ENCODE measurements around the gene HSD3B7.
"Not testable (repeated sequence)": the region's sequence is repeated elsewhere in the genome, so short reads cannot be mapped to it uniquely, and the experiment has no call there.

The HSD3B7 gene

DNA sequence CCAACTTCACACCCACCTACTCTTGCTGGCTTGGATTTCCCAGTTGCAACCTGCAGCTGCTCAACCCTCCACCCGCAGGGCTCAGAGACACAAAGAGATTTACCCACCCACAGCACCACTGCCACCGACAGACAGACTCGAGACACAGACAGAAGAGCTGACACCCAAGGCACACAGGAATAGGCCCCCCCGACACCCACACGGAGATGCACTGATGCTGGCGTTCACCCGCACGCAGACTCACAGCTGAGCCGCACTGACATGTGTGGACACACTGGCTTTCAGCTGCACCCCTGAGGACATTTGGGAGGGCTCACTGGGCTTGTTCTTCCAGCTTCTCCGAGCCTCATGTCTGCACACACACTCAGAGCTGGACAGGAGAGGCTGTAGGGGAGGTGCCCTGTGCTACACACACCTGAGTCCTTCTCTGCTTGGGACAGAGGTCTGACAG, 17.3 kb downstream of the HSD3B7 start:
- no peak for FAIRE-seq

DNA sequence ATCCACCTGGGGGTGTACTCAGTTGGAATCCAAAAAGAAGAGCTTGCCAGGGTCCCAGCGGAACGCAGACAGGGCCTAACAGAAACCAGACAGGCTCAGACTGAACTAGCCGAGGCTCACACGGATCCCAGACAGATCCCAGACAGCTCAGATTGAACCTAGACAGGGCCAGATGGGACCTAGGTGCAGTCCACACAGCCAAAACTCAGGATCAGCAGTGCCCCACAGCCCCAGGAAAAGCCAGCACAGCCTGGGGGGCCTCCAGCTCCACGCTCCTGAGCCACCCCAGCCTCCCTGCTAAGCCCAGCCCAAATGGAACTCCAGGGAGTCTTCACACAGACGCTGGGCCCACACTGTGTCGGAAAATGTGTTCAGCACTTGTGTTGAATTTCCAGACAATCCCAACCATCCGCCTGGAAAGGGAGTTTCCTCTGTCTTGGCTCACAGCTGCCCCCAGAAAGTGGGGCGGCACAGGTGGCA, 17.9 kb downstream of the HSD3B7 start:
- no peak for FAIRE-seq

DNA sequence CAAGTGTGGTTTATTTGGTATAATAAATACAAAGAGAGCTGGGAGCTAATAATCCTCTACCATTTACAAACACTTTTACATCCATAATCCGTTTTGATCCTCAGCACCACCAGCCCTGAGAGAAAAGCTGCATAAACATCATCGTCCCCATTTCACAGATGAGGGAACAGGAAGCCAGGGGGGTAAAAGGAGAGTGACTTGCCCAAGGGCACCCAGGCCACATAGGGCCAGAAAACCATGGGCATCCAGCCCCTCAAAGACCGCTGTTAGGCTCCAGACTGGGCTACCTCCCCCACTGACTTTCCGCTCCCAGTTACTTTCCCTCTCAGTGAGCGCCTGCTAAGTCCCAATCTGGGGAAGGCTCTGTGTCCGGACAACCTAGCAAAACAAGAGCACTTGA, 18.7 kb downstream of the HSD3B7 start:
- FAIRE-seq: no peak

DNA sequence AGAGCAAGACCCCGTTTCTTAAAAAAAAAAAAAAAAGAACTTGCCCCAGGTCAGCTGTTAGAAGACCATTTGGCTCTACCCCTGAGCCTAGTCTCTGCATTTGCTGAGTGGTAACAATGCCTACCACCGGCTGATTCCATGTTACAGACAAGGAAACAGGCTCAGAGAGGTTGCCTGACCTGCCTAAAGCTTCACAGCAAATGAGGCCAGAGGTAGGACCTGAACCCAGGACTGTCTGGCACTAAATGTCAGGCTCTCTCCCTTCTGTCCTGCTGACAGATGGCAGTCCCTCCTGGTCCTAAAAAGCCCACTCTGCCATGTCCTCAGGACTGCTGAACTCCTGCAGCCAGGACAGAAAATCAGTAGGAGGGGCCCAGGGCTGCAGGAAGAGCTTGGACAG, 19.7 kb downstream of the HSD3B7 start:
- FAIRE-seq: no peak

DNA sequence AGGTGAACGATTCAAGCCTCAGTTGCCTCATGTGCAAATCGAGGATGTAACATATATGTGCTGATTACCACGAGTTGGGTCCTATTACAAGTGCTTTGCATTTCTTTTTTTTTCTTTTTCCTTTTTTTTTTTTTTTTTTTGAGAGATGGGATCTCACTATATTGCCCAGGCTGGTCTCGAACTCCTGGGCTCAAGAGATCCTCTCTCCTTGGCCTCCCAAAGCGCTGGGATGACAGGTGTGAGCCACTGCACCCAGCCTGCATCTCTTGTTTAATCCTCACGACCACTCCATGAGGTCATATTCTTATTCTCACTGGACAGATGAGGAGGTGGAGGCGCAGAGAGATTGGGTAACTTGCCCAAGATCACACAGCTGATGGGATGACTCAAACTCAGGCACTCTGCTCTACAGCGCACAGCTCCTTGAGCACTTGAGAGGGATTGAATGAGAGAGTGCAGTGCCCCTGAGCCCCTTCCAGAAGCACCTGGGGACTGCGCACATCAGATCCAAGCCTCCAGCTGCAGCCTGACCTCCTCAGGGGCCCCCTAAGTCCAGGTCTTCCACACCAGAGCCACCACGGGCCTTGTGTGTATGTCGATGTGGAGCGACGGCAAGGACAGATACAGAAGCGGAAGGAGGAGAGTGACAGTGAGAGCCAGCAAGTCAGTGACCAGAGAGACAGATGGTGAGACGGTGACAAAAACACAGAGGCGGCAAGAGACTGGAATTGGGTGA, 20.5 kb downstream of the HSD3B7 start:
- FAIRE-seq: no peak

DNA sequence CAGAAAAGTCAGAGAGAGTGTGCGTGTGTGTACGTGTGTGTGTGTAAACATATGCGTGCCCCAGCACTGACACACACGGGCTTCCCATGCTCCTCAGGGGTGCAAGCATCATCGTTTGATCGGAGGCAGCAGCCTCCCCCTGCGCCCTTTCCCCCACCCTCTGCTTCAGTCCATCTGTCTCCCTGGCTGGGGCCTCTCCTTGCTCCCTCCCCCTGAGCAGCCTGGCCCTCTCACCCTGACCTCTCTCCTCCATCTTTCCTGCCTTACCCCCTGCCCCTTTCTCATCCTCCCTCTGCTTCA, 21.0 kb downstream of the HSD3B7 start:
- no peak for FAIRE-seq

DNA sequence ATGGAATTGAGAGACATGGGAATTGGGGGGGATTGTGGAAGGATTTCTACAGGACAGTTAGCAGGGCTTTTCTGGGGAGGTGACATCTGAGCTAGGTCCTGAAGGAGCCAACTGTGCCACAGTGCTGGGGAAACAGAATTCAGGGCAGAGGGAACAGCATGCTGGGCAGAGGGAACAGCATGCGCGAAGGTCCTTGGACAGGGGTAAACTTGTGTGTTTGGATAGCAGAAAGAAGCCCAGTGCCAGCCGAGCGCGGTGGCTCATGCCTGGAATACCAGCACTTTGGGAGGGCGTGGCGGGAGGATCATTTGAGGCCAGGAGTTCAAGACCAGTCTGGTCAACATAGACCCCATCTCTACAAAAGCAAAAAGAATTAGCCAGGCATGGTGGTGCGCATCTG, 21.6 kb downstream of the HSD3B7 start:
- no peak for FAIRE-seq

DNA sequence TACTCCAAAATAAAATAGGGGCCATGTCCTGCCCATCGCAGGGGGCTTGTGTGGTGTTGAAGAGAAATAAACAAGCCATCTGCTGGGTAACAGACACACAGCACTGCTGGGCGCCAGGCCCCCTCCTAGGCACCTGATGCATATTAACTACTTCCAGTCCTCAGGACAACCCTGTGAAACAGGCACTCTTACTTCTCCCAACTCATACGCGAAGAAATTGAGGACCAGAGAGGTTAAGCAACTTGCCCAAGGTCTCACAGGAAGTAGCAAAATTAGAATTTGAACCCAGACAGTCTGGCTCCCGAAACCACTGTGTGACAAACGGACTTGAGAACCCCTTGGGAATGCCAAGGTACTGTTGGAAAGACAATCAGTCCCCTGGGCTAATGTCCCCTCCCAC, 22.7 kb downstream of the HSD3B7 start:
- no peak for FAIRE-seq

DNA sequence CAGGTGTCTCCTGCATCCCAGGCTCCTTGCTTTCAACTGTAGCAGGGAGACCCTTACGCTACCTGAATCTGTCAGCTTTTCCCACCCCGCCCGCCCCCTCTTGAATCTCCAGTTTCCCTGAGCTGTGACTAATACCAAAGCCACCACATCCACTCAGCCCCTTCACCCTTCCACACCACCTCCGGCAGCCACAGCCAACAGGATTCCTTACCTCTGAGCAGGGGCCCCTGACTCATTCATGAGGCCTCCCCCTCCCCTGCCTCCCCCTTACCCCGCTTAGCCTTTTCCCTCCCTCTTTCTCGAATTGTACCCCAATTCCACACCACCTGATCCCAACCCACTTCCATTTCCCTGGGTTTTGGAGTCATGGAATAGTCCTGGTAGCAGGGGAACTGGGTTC, 23.1 kb downstream of the HSD3B7 start:
- no peak for FAIRE-seq

DNA sequence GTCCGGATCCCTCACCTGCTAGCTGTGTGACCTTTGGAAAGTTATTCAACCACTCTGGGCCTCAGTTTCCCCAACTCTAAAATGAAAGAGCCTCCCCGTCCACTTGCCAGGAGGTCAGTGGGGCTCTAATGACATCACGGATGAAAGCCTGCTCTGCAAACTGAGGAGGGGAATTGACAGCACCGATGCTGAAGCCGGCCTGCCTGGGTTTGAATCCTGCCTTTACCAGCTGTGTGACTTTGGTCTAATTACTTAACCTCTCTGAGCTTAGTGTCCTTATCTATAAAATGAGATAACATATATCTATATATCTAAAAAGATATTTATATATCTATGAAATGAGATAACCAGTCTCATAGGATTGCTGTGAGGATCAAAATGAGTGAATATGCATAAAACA, 23.5 kb downstream of the HSD3B7 start:
- no peak for FAIRE-seq

DNA sequence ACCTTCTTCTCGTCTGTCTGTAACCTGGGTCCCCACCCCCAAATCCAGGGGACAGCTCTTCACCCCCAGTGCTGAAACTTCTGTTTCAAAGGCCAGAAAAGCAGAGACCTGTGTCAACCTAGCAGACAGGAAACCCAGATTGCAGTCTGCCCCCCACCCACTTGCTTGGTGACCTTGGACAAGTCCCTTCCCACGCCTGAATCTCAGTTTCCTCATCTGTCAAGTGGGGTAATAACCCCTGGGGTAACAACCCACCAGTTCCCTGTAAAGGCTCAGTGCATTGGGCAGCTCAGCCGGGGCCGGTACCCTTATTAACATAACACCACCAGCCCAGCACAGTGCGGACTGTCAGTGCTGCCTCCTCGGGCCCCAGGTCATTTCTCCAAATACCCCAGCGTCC, 24.1 kb downstream of the HSD3B7 start:
- no peak for FAIRE-seq

DNA sequence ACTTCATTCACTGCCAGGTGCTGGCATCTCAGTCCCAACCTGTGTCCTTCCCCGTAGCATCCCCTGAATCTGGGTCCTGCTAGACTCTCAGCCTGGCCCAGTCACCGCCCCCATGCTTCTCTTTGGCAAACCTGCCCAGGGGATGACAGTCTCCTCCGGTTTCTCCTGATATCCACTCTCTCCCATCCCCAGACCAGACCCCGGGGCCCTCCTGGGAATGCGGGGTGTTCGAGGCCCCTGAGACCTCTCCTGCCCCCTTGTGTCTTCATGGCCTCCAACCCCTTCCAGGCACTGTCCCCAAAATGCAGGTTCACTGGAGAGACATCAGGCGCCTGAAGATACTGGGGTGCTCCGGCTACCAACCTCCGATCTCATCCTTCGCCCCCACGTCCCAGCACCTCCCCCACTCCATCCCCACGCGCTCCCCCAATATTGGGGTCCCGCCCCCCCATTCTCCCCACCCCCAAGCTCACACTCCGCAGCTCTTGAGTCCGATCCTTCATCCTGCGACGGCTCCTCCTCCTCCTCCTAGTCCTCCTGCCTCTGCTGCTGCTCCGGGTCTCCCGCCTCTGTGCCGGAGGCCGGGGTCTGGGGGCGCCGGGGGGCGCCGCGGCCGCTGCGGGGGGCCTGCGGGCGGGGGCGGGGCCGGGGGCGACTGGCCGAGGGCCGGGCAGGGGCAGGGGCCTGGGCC, 25.0 kb downstream of the HSD3B7 start:
- no peak for FAIRE-seq

DNA sequence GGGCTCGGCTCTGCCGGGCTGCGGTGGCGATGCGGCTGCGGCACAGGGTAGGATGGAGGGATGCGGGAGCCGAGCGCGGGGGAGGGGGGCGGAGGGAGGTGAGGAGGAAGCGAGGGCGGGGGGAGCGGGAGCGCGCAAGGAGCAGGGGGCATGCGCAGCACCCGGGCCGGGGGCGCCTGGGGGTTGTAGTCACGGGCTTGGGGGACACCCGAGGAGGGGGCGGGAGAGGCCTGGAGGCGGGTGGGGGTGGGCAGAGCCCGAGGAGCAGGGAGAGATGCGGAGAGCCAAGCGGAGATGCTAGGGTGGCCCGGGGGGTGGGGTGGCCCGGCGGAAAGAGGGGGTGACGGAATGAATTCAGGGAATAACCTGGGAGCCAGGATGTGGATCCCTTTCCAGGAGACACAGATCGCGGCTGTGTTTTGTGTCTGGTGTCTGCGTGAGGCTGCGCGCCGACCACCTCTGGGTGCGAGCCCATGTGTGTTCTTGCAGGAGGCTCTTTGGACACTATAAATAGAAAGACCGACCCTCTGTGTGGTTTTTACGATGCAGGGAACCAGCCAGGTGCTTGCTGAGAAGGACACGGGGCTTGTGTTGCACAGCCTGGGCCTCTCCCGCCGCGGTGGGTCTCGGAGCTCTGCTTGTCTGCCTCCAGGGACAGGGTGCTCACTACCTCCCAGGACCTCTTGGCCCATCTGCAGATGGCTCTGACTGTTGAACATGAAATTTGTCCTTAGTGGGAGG, 25.7 kb downstream of the HSD3B7 start, which contains the start of gene STX1B:
Gene STX1B, minus strand, starts transcription at position 54 of the 741 bp plus-strand sequence. CDS start 242 bp downstream, outside the sequence.
- FAIRE-seq: no peak

DNA sequence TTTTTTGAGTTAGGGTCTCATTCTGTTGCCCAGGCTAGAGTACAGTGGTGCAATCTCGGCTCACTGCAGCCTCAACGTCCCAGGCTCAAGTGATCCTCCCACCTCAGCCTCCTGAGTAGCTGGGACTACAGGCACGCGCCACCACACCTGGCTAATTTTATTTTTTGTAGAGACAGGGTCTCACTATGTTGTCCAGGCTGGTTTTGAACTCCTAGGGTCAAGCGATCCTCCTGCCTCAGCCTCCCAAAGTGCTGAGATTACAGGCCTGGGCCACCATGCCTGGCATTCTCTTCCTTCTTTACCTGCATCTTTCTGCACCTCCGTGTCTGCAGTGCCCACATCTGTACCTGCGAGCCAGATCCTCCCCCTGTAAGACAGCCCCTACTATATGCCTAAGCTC, 26.8 kb downstream of the HSD3B7 start:
- not testable (repeated sequence) for FAIRE-seq

DNA sequence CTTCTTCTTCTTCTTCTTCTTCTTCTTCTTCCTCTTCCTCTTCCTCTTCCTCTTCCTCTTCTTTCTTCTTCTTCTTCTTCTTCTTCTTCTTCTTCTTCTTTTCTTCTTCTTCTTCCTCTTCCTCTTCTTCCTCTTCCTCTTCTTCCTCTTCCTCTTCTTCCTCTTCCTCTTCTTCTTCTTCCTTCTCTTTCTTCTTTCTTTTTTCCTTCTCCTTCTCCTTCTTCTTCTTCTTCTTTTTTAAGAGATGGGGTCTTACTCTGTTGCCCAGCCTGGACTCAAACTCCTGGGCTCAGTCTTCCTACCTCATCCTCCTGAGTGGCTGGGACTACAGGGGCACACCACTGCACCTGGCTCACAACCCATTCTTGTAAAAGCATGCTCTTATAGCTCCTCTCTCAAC, 28.3 kb downstream of the HSD3B7 start:
- not testable (repeated sequence) for FAIRE-seq

DNA sequence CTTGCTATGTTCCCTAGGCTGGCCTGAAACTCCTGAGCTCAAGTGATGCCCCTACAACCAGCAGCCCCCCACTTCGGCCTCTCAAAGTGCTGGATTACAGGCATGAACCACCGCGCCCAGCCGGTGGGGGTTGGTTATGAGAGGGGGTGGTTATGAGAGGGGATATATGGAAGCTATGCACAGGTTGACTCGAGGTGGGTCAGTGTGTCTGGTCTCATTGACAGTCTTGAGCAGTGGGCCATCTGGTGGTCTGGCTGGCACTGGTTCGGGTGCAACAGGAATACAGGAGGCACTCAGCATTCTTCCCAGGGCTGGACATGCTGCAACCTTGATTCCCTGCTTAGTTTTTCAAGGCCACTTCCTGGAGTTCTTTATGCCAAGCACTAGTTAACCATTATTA, 31.0 kb downstream of the HSD3B7 start:
- FAIRE-seq: no peak

DNA sequence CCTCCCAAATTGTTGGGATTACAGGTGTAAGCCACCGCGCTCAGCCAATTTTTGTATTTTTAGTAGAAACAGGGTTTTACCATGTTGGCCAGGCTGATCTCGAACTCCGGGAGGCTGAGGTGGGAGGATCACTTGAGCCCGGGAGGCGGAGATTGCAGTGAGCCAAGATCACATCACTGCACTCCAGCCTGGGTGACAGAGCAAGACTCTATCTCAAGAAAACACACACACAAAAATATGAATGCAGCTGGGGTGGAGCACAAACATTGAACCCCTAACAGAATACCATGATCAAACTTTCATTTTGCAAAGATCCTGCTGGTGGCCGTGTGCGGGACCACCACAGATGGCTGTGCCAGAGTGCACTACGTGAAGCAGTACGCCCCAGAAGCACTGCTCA, 32.7 kb downstream of the HSD3B7 start:
- FAIRE-seq: not testable (repeated sequence)

DNA sequence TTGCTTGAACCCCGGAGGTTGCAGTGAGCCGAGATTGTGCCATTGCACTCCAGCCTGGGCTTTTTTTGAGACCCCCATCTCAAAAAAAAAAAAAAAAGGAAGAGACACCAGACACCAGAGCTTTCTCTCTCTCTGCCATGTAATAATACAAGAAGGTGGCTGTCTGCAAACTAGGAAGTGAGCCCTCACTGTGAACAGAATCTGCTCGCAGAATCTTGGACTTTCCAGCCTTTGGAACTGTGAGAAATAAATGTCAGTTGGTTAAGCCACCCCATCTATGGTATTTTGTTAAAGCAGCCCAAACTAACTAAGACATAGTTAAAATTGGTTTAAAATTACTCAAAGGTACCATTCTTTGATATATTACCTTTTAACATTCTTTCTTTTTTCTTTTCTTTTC, 35.5 kb downstream of the HSD3B7 start:
- FAIRE-seq: no peak

DNA sequence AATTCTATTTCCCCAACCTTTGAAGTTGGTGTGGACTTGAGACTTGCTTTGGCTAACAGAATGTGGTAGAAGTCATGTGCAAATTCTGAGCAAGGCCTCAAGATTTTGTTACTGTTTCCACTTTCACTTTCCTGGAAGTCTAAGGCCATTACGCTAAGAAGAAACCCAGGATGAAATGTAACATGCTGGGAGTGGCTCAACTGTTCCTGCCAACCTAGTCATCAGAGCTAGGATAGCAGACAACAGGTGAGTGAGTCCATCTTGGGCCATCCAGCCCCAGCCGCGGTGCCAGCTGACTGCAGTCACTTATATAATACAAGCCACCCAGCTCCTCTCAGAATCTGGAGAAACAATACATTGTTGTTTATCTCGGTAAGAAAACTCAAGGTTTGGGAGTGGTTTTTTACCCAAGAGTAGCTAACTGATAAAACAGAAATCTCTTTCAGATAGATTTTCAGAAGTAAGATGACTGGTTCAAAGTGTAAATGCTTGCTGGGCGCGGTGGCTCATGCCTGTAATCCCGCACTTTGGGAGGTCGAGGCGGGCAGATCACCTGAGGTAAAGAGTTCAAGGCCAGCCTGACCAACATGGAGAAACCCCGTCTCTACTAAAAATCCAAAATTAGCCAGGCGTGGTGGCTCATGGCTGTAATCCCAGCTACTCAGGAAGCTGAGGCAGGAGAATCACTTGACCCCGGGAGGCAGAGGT, 37.7 kb downstream of the HSD3B7 start:
- FAIRE-seq: no peak

DNA sequence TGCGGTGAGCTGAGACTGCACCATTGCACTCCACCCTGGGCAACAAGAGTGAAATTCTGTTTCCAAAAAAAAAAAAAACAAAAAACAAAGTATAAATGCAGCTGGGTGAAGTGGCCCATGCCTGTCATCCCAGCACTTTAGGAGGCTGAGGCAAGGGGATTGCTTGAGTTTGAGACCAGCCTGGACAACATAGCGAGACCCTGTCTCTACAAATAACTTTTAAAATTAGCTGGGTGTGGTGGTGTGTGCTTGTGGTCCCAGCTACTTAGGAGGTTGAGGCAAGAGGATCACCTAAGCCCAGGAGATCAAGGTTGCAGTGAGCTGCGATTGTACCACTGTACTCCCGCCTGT, 38.2 kb downstream of the HSD3B7 start:
- no peak for FAIRE-seq

DNA sequence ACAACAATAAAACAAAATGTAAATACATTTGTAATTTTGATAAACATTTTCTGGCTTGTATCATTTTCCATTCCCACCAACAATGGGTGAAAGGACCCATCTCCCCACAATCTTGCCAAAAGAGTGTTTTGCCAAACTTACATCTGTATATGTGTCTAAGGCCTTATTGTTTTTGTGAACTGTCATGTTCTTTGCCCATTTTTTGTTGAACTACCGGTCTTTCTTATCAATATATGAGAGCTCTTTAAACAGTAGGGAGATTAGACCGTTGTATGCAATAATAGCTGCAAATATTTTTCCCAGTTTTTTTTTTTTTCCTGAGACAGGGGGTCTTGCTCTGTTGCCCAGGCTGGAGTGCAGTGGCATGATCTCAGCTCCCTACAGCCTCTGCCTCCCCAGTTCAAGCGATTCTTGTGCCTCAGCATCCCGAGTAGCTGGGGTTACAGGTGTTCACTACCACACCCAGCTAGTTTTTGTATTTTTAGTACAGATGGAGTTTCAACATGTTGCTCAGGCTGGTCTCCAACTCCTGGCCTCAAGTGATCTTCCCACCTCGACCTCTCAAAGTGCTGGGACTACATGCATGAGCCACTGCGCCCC, 38.7 kb downstream of the HSD3B7 start:
- FAIRE-seq: no peak

DNA sequence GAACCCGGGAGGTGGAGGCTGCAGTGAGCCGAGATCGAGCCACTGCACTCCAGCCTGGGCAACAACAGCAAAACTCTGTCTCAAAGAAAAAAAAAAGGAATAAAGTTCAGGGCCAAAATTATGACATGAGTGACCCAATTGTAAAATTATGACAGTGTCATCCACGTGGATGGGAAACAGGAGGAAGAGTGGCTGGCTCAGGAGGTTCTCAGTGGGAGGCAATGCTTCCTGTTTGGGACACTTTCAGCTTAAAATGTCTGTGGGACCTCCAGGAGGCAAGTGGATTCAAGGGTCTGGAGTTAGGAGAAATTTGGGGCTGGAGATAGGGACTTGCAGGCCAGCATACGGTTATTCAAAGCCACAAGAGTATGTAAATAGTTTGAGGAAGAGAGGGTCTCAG, 40.3 kb downstream of the HSD3B7 start:
- no peak for FAIRE-seq

DNA sequence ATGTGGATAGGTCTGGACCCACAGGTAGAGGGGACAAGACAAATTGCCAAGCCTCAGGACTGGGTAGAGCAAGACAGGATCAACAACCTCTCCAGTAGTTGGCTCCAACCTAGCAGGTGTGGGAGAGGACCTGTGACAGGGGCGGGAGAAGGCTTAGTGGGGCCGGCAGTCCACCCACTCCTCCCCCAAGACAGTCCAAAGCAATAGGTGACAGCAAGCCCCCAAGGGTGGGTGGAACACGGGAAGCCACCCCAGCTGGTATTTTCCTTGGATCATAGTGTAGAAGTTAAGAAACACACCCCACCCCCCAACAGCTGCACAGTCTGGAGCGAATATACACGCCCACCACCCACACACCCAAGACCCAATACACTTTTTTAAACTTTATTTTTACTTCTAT, 44.3 kb downstream of the HSD3B7 start:
- no peak for FAIRE-seq
